Measurements from ENCODE around the gene EXD3. TPM values are rescaled to one million over a fixed set of nuclear protein-coding genes. Genes with fewer than 3 reads are reported as not detected.

The EXD3 gene
- total RNA-seq, 1 experiment from 2014 or later, result 15.3 TPM

GRCh38 chr9:137315581-137316011, 107.4 kb downstream of the EXD3 start:
- no peaks in the 10 kb centered on the region for H3K36me3 Mint-ChIP-seq (ENCODE audit: insufficient read depth in 1 of 3, low read depth in 3 of 3)
- no peaks in the 10 kb centered on the region; a peak in 1 of 5 replicates for H3K9me3 Mint-ChIP-seq
- no peak overlapping the region for H3K18ac ChIP-seq (ENCODE audit: insufficient read length, low read depth, low read length)
- DNase-seq, result peak; percentile 33
- no peak overlapping the region for H2BK5ac ChIP-seq (ENCODE audit: insufficient read length, low read length)
- no peaks in the 10 kb centered on the region for H3K9me3 ChIP-seq (ENCODE audit: control insufficient read depth, low read depth, low read length)
- H3K23me2 ChIP-seq (ENCODE audit: insufficient read length, low read depth, low read length, poor library complexity, severe bottlenecking), result no peaks in the 10 kb centered on the region
- no peak for TF ChIP-seq CTCF (conservative IDR thresholded peaks at IDR 0.05)
- H3K9ac ChIP-seq (ENCODE audit: extremely low read depth, insufficient read length, low read length), result no peak overlapping the region
- no peak overlapping the region for H3K14ac ChIP-seq (ENCODE audit: insufficient read depth, low read length)
- H3K79me1 ChIP-seq (ENCODE audit: insufficient read depth, low read depth, low read length, poor library complexity, severe bottlenecking), result no peaks in the 10 kb centered on the region
- no peak overlapping the region for H2AK5ac ChIP-seq (ENCODE audit: insufficient read length, low read length)
- H3K4me1 ChIP-seq (ENCODE audit: insufficient read depth, low read length), result peaks cover 1% of the 10 kb centered on the region; the same call in 1 of the 2 replicates
- H2BK15ac ChIP-seq (ENCODE audit: low read depth, low read length), result no peak overlapping the region
- H3K79me2 ChIP-seq (ENCODE audit: insufficient read depth, low read length), result no peaks in the 10 kb centered on the region
- H3K4me2 ChIP-seq (ENCODE audit: insufficient read depth, insufficient read length, low read length), result no peak overlapping the region
- H3K23ac ChIP-seq (ENCODE audit: insufficient read length, low read depth, low read length), result no peak overlapping the region
- no peak overlapping the region for H3K56ac ChIP-seq (ENCODE audit: insufficient read length, low read depth, low read length)
- WGBS (ENCODE audit: extremely low coverage, insufficient read length, low lambda C conversion rate), result no CpG with 5 or more reads among the region's 18 CpGs
- H3T11ph ChIP-seq (ENCODE audit: low read length), result no peak overlapping the region
- H4K91ac ChIP-seq (ENCODE audit: insufficient read length, low read depth, low read length), result no peak overlapping the region
- no peaks in the 10 kb centered on the region for H3K27me3 ChIP-seq (ENCODE audit: insufficient read depth, low read length)
- H4K5ac ChIP-seq (ENCODE audit: insufficient read length, low read depth, low read length), result no peak overlapping the region
- no peak overlapping the region for H2BK20ac ChIP-seq (ENCODE audit: low read depth, low read length, poor library complexity, severe bottlenecking)
- peaks cover 3% of the 10 kb centered on the region; the same call in 1 of the 2 replicates for H3K27me3 Mint-ChIP-seq (ENCODE audit: low read depth)
- H4K20me1 ChIP-seq (ENCODE audit: control insufficient read depth, insufficient read depth, insufficient read length), result no peaks in the 10 kb centered on the region
- no peak overlapping the region for H2AFZ ChIP-seq (ENCODE audit: low read length)
- no peak overlapping the region for H4K8ac ChIP-seq (replicated peaks; ENCODE audit: insufficient read length, low read depth, low read length)
- H3K4me3 Mint-ChIP-seq, result no peak overlapping the region
- H2BK12ac ChIP-seq (ENCODE audit: insufficient read length, low read depth, low read length), result no peak overlapping the region
- no peak overlapping the region for H3K27ac Mint-ChIP-seq
- H3K27ac ChIP-seq (ENCODE audit: insufficient read length, low read depth, low read length), result no peak overlapping the region
- H2BK120ac ChIP-seq (ENCODE audit: low read depth, low read length, poor library complexity, severe bottlenecking), result no peak overlapping the region
- H3K4ac ChIP-seq (ENCODE audit: low read depth, low read length), result no peak overlapping the region
- peaks cover 8 to 13% of the 10 kb centered on the region in 2 experiments; a peak in 3 of 4 replicates for H3K4me1 Mint-ChIP-seq
